Ascending aorta (tissue), 2 donors: ENCODE results near the gene SLC25A29. TPM values are rescaled to one million over a fixed set of nuclear protein-coding genes. Genes with fewer than 3 reads are reported as not detected.

Experiments used
- DNase-seq, 2 donors: peaks; one replicate each; pipeline ENCODE4 v3.0.0-alpha.2; 2019; ENCODE audit warnings: low spot score in 2 of 2
- H3K27ac ChIP-seq, 2 donors: fragments of 200-600 bp; sonication (generic); one replicate each; pipeline ENCODE4 v1.5.1; 2016 to 2017; ENCODE audit warnings: mild to moderate bottlenecking in 1 of 2
- H3K27me3 ChIP-seq: fragments of 200-600 bp; sonication (generic); one replicate; pipeline ENCODE4 v1.5.1; 2017
- H3K36me3 ChIP-seq, 2 donors: fragments of 200-600 bp; sonication (generic); one replicate each; pipeline ENCODE4 v1.5.1; 2016
- H3K4me1 ChIP-seq, 2 donors: fragments of 200-600 bp; sonication (generic); one replicate each; pipeline ENCODE4 v1.5.1; 2016 to 2017; ENCODE audit warnings: mild to moderate bottlenecking in 1 of 2
- H3K4me3 ChIP-seq, 2 donors: fragments of 200-600 bp; sonication (generic); one replicate each; pipeline ENCODE4 v1.5.1; 2016 to 2017; ENCODE audit warnings: mild to moderate bottlenecking in 1 of 2
- H3K9me3 ChIP-seq, 2 donors: fragments of 200-600 bp; sonication (generic); one replicate each; pipeline ENCODE4 v1.5.1; 2016
- intact Hi-C: fragments of 100-400 bp; cut with DNase I; formaldehyde crosslinking; loops from one replicate; pipeline ENCODE4 v1.15.1; 2023
- total RNA-seq: library from RNA; depleted of rRNA; stranded (reverse); fragments of >200 nt; gene quantifications from one replicate; pipeline ENCODE4 v1.1.0, GENCODE V29; 2016
- TF ChIP-seq, protein P1 (sequence below), 3 experiments: fragments of 200-600 bp in 2 of 3; fragments of 450-650 bp in 1 of 3; sonication (generic) in 2 of 3; IDR thresholded peaks; one replicate each; pipeline ENCODE4 v1.5.1; 2016 to 2019; ENCODE audit warnings: antibody characterized with exemption in 3 of 3, mild to moderate bottlenecking in 1 of 3, moderate library complexity in 1 of 3

The SLC25A29 gene
- total RNA-seq, 1 donor from 2014 or later = 193 TPM

- intact Hi-C loops = no loop called here
- Histone ChIP-seq H3K27ac (peak overlapping the region; percentile 61 to 69), H3K4me1 (peaks cover 3 to 8% of the 10 kb centered on the region in 2 donors), H3K4me3 (no peak overlapping the region), H3K36me3 (peaks cover 30 to 38% of the 10 kb centered on the region in 2 donors), H3K9me3 (no peaks in the 10 kb centered on the region), H3K27me3 (no peaks in the 10 kb centered on the region)
- peak; percentile 68 to 81 for DNase-seq
- TF ChIP-seq, protein P1, sequence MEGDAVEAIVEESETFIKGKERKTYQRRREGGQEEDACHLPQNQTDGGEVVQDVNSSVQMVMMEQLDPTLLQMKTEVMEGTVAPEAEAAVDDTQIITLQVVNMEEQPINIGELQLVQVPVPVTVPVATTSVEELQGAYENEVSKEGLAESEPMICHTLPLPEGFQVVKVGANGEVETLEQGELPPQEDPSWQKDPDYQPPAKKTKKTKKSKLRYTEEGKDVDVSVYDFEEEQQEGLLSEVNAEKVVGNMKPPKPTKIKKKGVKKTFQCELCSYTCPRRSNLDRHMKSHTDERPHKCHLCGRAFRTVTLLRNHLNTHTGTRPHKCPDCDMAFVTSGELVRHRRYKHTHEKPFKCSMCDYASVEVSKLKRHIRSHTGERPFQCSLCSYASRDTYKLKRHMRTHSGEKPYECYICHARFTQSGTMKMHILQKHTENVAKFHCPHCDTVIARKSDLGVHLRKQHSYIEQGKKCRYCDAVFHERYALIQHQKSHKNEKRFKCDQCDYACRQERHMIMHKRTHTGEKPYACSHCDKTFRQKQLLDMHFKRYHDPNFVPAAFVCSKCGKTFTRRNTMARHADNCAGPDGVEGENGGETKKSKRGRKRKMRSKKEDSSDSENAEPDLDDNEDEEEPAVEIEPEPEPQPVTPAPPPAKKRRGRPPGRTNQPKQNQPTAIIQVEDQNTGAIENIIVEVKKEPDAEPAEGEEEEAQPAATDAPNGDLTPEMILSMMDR (IDR thresholded peaks at IDR 0.05) = no peak
These were observed 35.2 kb upstream of the SLC25A29 start for GRCh38 chr14:100341301-100342031.

DNA sequence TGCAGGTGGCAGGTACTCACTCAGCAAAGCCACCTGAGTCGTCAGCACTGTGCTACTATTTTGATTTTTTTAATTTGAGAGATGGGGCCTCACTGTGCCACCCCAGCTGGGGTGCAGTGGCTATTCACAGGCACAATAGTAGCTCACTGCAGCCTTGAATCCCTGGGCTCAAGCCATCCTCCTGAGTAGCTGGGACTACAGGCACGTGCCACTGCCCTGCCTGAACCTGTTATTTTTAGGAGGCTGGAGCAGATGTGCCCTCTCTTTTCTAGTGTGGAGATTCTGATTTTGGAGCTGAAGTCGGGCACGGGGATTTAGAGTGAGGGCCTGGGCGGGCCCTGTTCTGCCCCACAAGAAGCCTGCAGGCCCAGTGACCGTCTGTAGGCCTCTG is 34.2 kb upstream of the SLC25A29 start:
- Histone ChIP-seq H3K27me3 (no peaks in the 10 kb centered on the region), H3K9me3 (no peaks in the 10 kb centered on the region), H3K36me3 (peaks cover 26 to 34% of the 10 kb centered on the region in 2 donors), H3K4me3 (no peak overlapping the region), H3K27ac (peak overlapping the region; percentile 61 to 69), H3K4me1 (peaks cover 3 to 8% of the 10 kb centered on the region in 2 donors)
- intact Hi-C loops = no loop called here
- no peak for DNase-seq
- TF ChIP-seq, protein P1 (IDR thresholded peaks at IDR 0.05) = no peak

DNA sequence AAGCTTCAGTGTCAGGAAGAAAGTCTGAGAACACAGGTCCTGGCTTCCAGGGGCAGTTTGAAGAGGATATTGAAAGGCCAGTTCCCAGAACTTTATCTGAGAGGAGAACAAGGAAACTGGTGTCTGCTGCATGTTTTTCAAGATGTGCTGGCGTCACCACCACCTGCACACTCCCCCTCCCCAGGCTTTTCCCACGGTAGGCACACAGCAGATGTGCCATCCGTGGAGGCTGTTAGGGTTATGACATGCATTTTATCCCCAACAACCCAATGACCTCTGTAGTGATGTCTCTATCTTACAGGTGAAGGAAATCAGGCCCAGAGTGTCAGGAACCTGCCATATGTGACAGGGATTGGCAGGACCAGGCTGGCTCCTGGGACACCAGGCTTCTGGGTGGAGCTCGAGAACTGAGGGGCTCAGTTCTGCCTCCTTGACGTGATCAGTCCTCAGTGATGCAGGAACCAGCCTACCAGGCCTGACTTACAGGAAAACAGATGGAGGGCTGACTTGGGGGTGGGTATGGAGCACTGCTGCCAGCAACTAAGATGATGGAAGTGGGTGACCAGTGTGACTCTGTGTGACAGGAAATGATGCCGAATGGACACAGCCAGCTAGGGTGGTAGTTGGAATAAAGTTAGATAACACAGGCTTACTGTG is 33.6 kb upstream of the SLC25A29 start:
- peaks cover 26 to 35% of the 10 kb centered on the region in 2 donors for H3K36me3 ChIP-seq
- TF ChIP-seq, protein P1 (IDR thresholded peaks at IDR 0.05) = no peak
- H3K9me3 ChIP-seq = no peaks in the 10 kb centered on the region
- no peak for DNase-seq
- H3K27ac ChIP-seq = peak overlapping the region; percentile 61 to 69
- peaks cover 3 to 8% of the 10 kb centered on the region in 2 donors for H3K4me1 ChIP-seq
- no peaks in the 10 kb centered on the region for H3K27me3 ChIP-seq
- H3K4me3 ChIP-seq = no peak overlapping the region
- intact Hi-C loops = no loop called here

- H3K4me1 ChIP-seq = peaks cover 3 to 6% of the 10 kb centered on the region in 2 donors
- TF ChIP-seq, protein P1 (IDR thresholded peaks at IDR 0.05) = no peak
- H3K4me3 ChIP-seq = no peak overlapping the region
- DNase-seq = peak in 1 of 2 donors; percentile 38
- H3K27ac ChIP-seq = no peak overlapping the region
- no peaks in the 10 kb centered on the region for H3K9me3 ChIP-seq
- no peaks in the 10 kb centered on the region for H3K27me3 ChIP-seq
- peaks cover 25 to 37% of the 10 kb centered on the region in 2 donors for H3K36me3 ChIP-seq
- intact Hi-C loops = no loop called here
These were observed 30.6 kb upstream of the SLC25A29 start for GRCh38 chr14:100336618-100337530.

GRCh38 chr14:100334904-100335303 is 28.7 kb upstream of the SLC25A29 start:
- H3K4me3 ChIP-seq = no peak overlapping the region
- no peak overlapping the region for H3K27ac ChIP-seq
- intact Hi-C loops = no loop called here
- peaks cover 25 to 35% of the 10 kb centered on the region in 2 donors for H3K36me3 ChIP-seq
- DNase-seq = no peak
- TF ChIP-seq, protein P1 (IDR thresholded peaks at IDR 0.05) = no peak
- no peaks in the 10 kb centered on the region for H3K9me3 ChIP-seq
- H3K4me1 ChIP-seq = no peaks in the 10 kb centered on the region
- H3K27me3 ChIP-seq = no peaks in the 10 kb centered on the region
